Measurements from ENCODE around the gene PMEPA1. TPM values are rescaled to one million over a fixed set of nuclear protein-coding genes. Genes with fewer than 3 reads are reported as not detected.

The PMEPA1 gene
- total and polyA plus RNA-seq, 2 experiments from 2014 or later, result 7.3 to 15.4 TPM

- ATAC-seq, result no peak; the same call in 2 of the 3 replicates
- no peak overlapping the region for H3K27ac Mint-ChIP-seq
- Histone ChIP-seq H3K9me2 (ENCODE audit: insufficient read depth) (no peaks in the 10 kb centered on the region), H3K4me2 (no peak overlapping the region), H3K79me2 (replicated peaks; ENCODE audit: insufficient read depth) (peaks cover 97% of the 10 kb centered on the region), H3K4me1 (ENCODE audit: insufficient read depth) (peaks cover 34% of the 10 kb centered on the region), H3K4me3 (no peak overlapping the region), H3K27me3 (ENCODE audit: insufficient read depth) (no peaks in the 10 kb centered on the region), H4K20me1 (replicated peaks; ENCODE audit: insufficient read depth) (peaks cover 29% of the 10 kb centered on the region), H3F3A (replicated peaks; ENCODE audit: low read depth) (no peaks in the 10 kb centered on the region), H2AFZ (no peak overlapping the region), H3K36me3 (ENCODE audit: insufficient read depth) (no peaks in the 10 kb centered on the region), H3K27ac (ENCODE audit: low read depth) (no peak overlapping the region)
- H3K4me3 Mint-ChIP-seq, result no peak overlapping the region
- no peaks in the 10 kb centered on the region; the same call in 1 of the 3 replicates for H3K36me3 Mint-ChIP-seq (ENCODE audit: low read depth)
- DNase-seq (ENCODE audit: low spot score), result no peak
- peaks cover 68% of the 10 kb centered on the region for H3K4me1 Mint-ChIP-seq
- H3K27me3 Mint-ChIP-seq (ENCODE audit: insufficient read depth, low read depth, poor library complexity), result peaks cover 11% of the 10 kb centered on the region
- TF ChIP-seq JUNB (IDR thresholded peaks at IDR 0.05; ENCODE audit: unreplicated experiment) (no peak), NANOG (IDR thresholded peaks at IDR 0.05; ENCODE audit: borderline replicate concordance) (no peak)
- no peaks in the 10 kb centered on the region; the same call in 2 of the 3 replicates for H3K9me3 Mint-ChIP-seq
Observed at GRCh38 chr20:57690525-57690924, 19.3 kb downstream of the PMEPA1 start.

GRCh38 chr20:57689745-57690481, 19.9 kb downstream of the PMEPA1 start:
- no peak overlapping the region for H3K27ac Mint-ChIP-seq
- H3K36me3 Mint-ChIP-seq (ENCODE audit: low read depth), result no peaks in the 10 kb centered on the region; the same call in 1 of the 3 replicates
- no peak overlapping the region for H3K4me3 Mint-ChIP-seq
- Histone ChIP-seq H3K27ac (ENCODE audit: low read depth) (no peak overlapping the region), H3K9me2 (ENCODE audit: insufficient read depth) (no peaks in the 10 kb centered on the region), H4K20me1 (replicated peaks; ENCODE audit: insufficient read depth) (peaks cover 29% of the 10 kb centered on the region; the same call in 1 of the 2 replicates), H3K4me1 (ENCODE audit: insufficient read depth) (peaks cover 40% of the 10 kb centered on the region), H3K27me3 (ENCODE audit: insufficient read depth) (no peaks in the 10 kb centered on the region), H3K4me3 (no peak overlapping the region), H3K36me3 (ENCODE audit: insufficient read depth) (no peaks in the 10 kb centered on the region), H3F3A (replicated peaks; ENCODE audit: low read depth) (no peaks in the 10 kb centered on the region), H3K4me2 (no peak overlapping the region), H2AFZ (no peak overlapping the region), H3K79me2 (replicated peaks; ENCODE audit: insufficient read depth) (peaks cover 97% of the 10 kb centered on the region)
- H3K9me3 Mint-ChIP-seq, result no peaks in the 10 kb centered on the region; the same call in 2 of the 3 replicates
- peaks cover 70% of the 10 kb centered on the region for H3K4me1 Mint-ChIP-seq
- ATAC-seq (no peak), DNase-seq (ENCODE audit: low spot score) (no peak)
- H3K27me3 Mint-ChIP-seq (ENCODE audit: insufficient read depth, low read depth, poor library complexity), result peaks cover 9% of the 10 kb centered on the region
- TF ChIP-seq CTCF (conservative IDR thresholded peaks at IDR 0.05; ENCODE audit: low read depth in 2 of 2), result no peak
- no peak for TF ChIP-seq REST (IDR thresholded peaks at IDR 0.05; ENCODE audit: unreplicated experiment)
- no peak for TF ChIP-seq POLR2AphosphoS5 (IDR thresholded peaks at IDR 0.05; ENCODE audit: low read depth)
- no peak for TF ChIP-seq ZNF114 (CRISPR knock-in tag; IDR thresholded peaks at IDR 0.05)
- no peak for TF ChIP-seq ZNF331 (CRISPR knock-in tag; IDR thresholded peaks at IDR 0.05; ENCODE audit: low read depth)
- no peak for TF ChIP-seq EZH2phosphoT487 (IDR thresholded peaks at IDR 0.05; ENCODE audit: unreplicated experiment)
- TF ChIP-seq CREB1 (CRISPR knock-in tag; IDR thresholded peaks at IDR 0.05; ENCODE audit: low read depth), result no peak
- TF ChIP-seq JUNB (IDR thresholded peaks at IDR 0.05; ENCODE audit: unreplicated experiment), result no peak
- no peak for TF ChIP-seq STAT1 (IDR thresholded peaks at IDR 0.05; ENCODE audit: unreplicated experiment)
- no peak for TF ChIP-seq ETS1 (IDR thresholded peaks at IDR 0.05)

Data from GM23338 (cell line).